Upper lobe of left lung (tissue), 6 donors: ENCODE results near the gene CAB39L. TPM values are rescaled to one million over a fixed set of nuclear protein-coding genes. Genes with fewer than 3 reads are reported as not detected.
A peak's percentile ranks its signal among the peaks of the same experiment; 100 is the strongest.

ENCODE experiments used
- ATAC-seq, 2 donors: fragments of 200-7000 bp; cut with Tn5 transposase; one replicate each; pipeline ENCODE4 v1.9.1; 2022; ENCODE audit warnings: mild to moderate bottlenecking in 2 of 2, moderate library complexity in 2 of 2; ENCODE audit not compliant: low FRiP score in 2 of 2
- DNase-seq, 2 donors: peaks; one replicate each; pipeline ENCODE4 v3.0.0-alpha.2; 2019 to 2020
- H3K27ac ChIP-seq, 4 donors: fragments of 200-600 bp; sonication (generic); one replicate each; pipeline ENCODE4 v1.5.1; 2016 to 2019
- H3K27me3 ChIP-seq, 4 donors: fragments of 200-600 bp; sonication (generic); one replicate each; pipeline ENCODE4 v1.5.1; 2017 to 2019
- H3K36me3 ChIP-seq, 4 donors: fragments of 200-600 bp; sonication (generic); one replicate each; pipeline ENCODE4 v1.5.1; 2016 to 2019
- H3K4me1 ChIP-seq, 4 donors: fragments of 200-600 bp; sonication (generic); one replicate each; pipeline ENCODE4 v1.5.1; 2018 to 2019
- H3K4me3 ChIP-seq, 4 donors: fragments of 200-600 bp; sonication (generic); one replicate each; pipeline ENCODE4 v1.5.1; 2017 to 2019; ENCODE audit warnings: mild to moderate bottlenecking in 2 of 4, moderate library complexity in 1 of 4
- H3K9me3 ChIP-seq, 4 donors: fragments of 200-600 bp; sonication (generic); one replicate each; pipeline ENCODE4 v1.5.1; 2018 to 2019
- CTCF ChIP-seq, 6 experiments: fragments of 450-650 bp in 4 of 6; fragments of 200-600 bp in 2 of 6; sonication (generic) in 2 of 6; IDR thresholded peaks; one replicate each; pipeline ENCODE4 v1.5.1; 2016 to 2019; ENCODE audit warnings: antibody characterized with exemption in 6 of 6
- EP300 ChIP-seq, 4 donors: sonication (generic); formaldehyde crosslinking; IDR thresholded peaks; one replicate each; pipeline ENCODE4 v1.5.1; 2017; ENCODE audit warnings: antibody characterized with exemption in 4 of 4, control low read depth in 2 of 4
- POLR2A ChIP-seq, 4 donors: fragments of 450-650 bp; IDR thresholded peaks; one replicate each; pipeline ENCODE4 v1.5.1; 2016 to 2017; ENCODE audit warnings: antibody characterized with exemption in 4 of 4, mild to moderate bottlenecking in 2 of 4
- POLR2AphosphoS5 ChIP-seq, 2 donors: sonication (generic); formaldehyde crosslinking; IDR thresholded peaks; one replicate each; pipeline ENCODE4 v1.5.1; 2017; ENCODE audit warnings: antibody characterized with exemption in 2 of 2
- WGBS, 2 donors: methylation state at CpG; one replicate each; pipeline ENCODE4 v1.1.5; 2017 to 2018; 5-methylcytosine and 5-hydroxymethylcytosine counted together
- total RNA-seq, 6 donors: library from RNA; depleted of rRNA in 4 of 6; stranded (reverse); fragments of >200 nt in 4 of 6; gene quantifications; one replicate each; pipeline versions ENCODE4 v1.1.0 to v1.2.1, GENCODE V29; 2016 to 2021
- donor health status: DM: no; HTN: no; CAD: no; lungs with moderate emphysema.
- donor health status: DM: no; HTN: yes; CAD: no; lungs with severe emphysema.

The CAB39L gene
- total RNA-seq, 6 donors from 2014 or later = 12.5 to 49.2 (median 19.5) TPM

- ATAC-seq = no peak
- H3K4me3 ChIP-seq = no peak overlapping the region
- H3K36me3 ChIP-seq = peaks cover 0 to 4% (median 3%) of the 10 kb centered on the region in 4 donors
- DNase-seq = peak in 1 of 2 donors; percentile 25
- H3K27me3 ChIP-seq = no peaks in the 10 kb centered on the region
- H3K9me3 ChIP-seq = no peaks in the 10 kb centered on the region
- H3K27ac ChIP-seq = no peak overlapping the region
- WGBS, 2 donors = 93 to 95% methylated on average over 21 to 23 of the region's 23 CpGs
- no peak for TF ChIP-seq POLR2A (IDR thresholded peaks at IDR 0.05)
- TF ChIP-seq POLR2AphosphoS5 (IDR thresholded peaks at IDR 0.05) = no peak
- TF ChIP-seq CTCF (IDR thresholded peaks at IDR 0.05) = no peak
- no peak for TF ChIP-seq EP300 (IDR thresholded peaks at IDR 0.05)
- H3K4me1 ChIP-seq = no peaks in the 10 kb centered on the region
Observed at GRCh38 chr13:49347650-49348385, 96.0 kb downstream of the CAB39L start.

- Histone ChIP-seq H3K36me3 (peaks cover 0 to 4% (median 3%) of the 10 kb centered on the region in 4 donors), H3K27ac (no peak overlapping the region), H3K27me3 (no peaks in the 10 kb centered on the region), H3K9me3 (no peaks in the 10 kb centered on the region), H3K4me1 (no peaks in the 10 kb centered on the region), H3K4me3 (no peak overlapping the region)
- TF ChIP-seq EP300 (IDR thresholded peaks at IDR 0.05) = no peak
- no peak for TF ChIP-seq POLR2A (IDR thresholded peaks at IDR 0.05)
- no peak for TF ChIP-seq POLR2AphosphoS5 (IDR thresholded peaks at IDR 0.05)
- TF ChIP-seq CTCF (IDR thresholded peaks at IDR 0.05) = no peak
- 88 to 93% methylated on average over 5 of the region's 5 CpGs for WGBS, 2 donors
- DNase-seq = no peak
- ATAC-seq = no peak
Observed at GRCh38 chr13:49346460-49346859, 97.4 kb downstream of the CAB39L start.

GRCh38 chr13:49343731-49344130 lies 100.1 kb downstream of the CAB39L start:
- Histone ChIP-seq H3K9me3 (no peaks in the 10 kb centered on the region), H3K4me3 (no peak overlapping the region), H3K36me3 (peaks cover 0 to 13% (median 0%) of the 10 kb centered on the region in 4 donors), H3K27me3 (no peaks in the 10 kb centered on the region), H3K4me1 (no peaks in the 10 kb centered on the region), H3K27ac (no peak overlapping the region)
- ATAC-seq (no peak), DNase-seq (no peak)
- whole genome bisulfite sequencing, 2 donors = 41 to 78% methylated on average over 2 of the region's 2 CpGs
- TF ChIP-seq POLR2A (IDR thresholded peaks at IDR 0.05) (no peak), EP300 (IDR thresholded peaks at IDR 0.05) (no peak), CTCF (IDR thresholded peaks at IDR 0.05) (no peak), POLR2AphosphoS5 (IDR thresholded peaks at IDR 0.05) (no peak)

- Histone ChIP-seq H3K4me3 (no peak overlapping the region), H3K36me3 (peaks cover 0 to 13% (median 0%) of the 10 kb centered on the region in 4 donors), H3K27ac (no peak overlapping the region), H3K9me3 (no peaks in the 10 kb centered on the region), H3K27me3 (no peaks in the 10 kb centered on the region), H3K4me1 (no peaks in the 10 kb centered on the region)
- no peak for DNase-seq
- WGBS, 2 donors = 86 to 89% methylated on average over 3 of the region's 3 CpGs
- TF ChIP-seq POLR2A (IDR thresholded peaks at IDR 0.05) = no peak
- no peak for TF ChIP-seq CTCF (IDR thresholded peaks at IDR 0.05)
- no peak for TF ChIP-seq POLR2AphosphoS5 (IDR thresholded peaks at IDR 0.05)
- no peak for TF ChIP-seq EP300 (IDR thresholded peaks at IDR 0.05)
- peak in 1 of 2 donors; percentile 23 for ATAC-seq
Observed at GRCh38 chr13:49343255-49343654, 100.6 kb downstream of the CAB39L start.

- TF ChIP-seq EP300 (IDR thresholded peaks at IDR 0.05) = no peak
- no peak for TF ChIP-seq POLR2AphosphoS5 (IDR thresholded peaks at IDR 0.05)
- no peak for TF ChIP-seq CTCF (IDR thresholded peaks at IDR 0.05)
- no peak for TF ChIP-seq POLR2A (IDR thresholded peaks at IDR 0.05)
- H3K9me3 ChIP-seq = no peaks in the 10 kb centered on the region
- no peak overlapping the region for H3K4me3 ChIP-seq
- no peak for DNase-seq
- H3K27ac ChIP-seq = no peak overlapping the region
- WGBS, 2 donors = 82 to 83% methylated on average over 2 of the region's 2 CpGs
- H3K27me3 ChIP-seq = no peaks in the 10 kb centered on the region
- peaks cover 0 to 13% (median 0%) of the 10 kb centered on the region in 4 donors for H3K36me3 ChIP-seq
- H3K4me1 ChIP-seq = no peaks in the 10 kb centered on the region
- ATAC-seq = no peak
Observed at GRCh38 chr13:49342454-49342853, 101.4 kb downstream of the CAB39L start.
